Esophagus muscularis mucosa (tissue), 3 donors: ENCODE results near the gene XYLT1.

ENCODE experiments used
- POLR2A ChIP-seq: fragments of 450-650 bp; IDR thresholded peaks from one replicate; pipeline ENCODE4 v1.6.1; 2017; ENCODE audit warnings: antibody characterized with exemption, moderate library complexity, mild to moderate bottlenecking, low read depth
- TF ChIP-seq, protein P1 (sequence below), 3 experiments: fragments of 200-600 bp in 2 of 3; fragments of 450-650 bp in 1 of 3; sonication (generic) in 2 of 3; IDR thresholded peaks; one replicate each; pipeline ENCODE4 v1.5.1; 2017 to 2019; ENCODE audit warnings: antibody characterized with exemption in 3 of 3, mild to moderate bottlenecking in 2 of 3, moderate library complexity in 1 of 3

DNA sequence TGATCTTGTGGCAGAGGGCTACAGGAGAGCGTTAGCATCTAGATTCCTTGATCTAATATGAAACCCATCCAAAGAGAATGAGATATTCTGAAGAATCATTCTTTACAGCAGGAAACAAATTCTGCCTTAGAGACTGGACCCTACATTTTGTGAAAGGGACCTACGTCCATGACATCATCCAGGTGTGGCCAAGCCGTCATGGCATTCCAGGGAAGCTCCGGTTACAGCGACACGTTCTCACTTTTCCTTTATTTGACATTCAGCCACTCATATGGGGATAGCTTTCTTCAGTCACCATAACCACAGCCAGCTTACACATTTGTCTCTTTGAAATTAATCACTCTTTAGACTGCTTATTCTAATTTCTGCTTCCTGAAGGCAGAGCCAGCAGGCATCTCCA, 408.1 kb downstream of the XYLT1 start:
- TF ChIP-seq POLR2A = no peak
- TF ChIP-seq, protein P1, sequence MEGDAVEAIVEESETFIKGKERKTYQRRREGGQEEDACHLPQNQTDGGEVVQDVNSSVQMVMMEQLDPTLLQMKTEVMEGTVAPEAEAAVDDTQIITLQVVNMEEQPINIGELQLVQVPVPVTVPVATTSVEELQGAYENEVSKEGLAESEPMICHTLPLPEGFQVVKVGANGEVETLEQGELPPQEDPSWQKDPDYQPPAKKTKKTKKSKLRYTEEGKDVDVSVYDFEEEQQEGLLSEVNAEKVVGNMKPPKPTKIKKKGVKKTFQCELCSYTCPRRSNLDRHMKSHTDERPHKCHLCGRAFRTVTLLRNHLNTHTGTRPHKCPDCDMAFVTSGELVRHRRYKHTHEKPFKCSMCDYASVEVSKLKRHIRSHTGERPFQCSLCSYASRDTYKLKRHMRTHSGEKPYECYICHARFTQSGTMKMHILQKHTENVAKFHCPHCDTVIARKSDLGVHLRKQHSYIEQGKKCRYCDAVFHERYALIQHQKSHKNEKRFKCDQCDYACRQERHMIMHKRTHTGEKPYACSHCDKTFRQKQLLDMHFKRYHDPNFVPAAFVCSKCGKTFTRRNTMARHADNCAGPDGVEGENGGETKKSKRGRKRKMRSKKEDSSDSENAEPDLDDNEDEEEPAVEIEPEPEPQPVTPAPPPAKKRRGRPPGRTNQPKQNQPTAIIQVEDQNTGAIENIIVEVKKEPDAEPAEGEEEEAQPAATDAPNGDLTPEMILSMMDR (IDR thresholded peaks at IDR 0.05) = no peak
